Measurements from ENCODE around the gene KCNH3.

Gene KCNH3

GRCh38 chr12:49545815-49546214 is 7.0 kb downstream of the KCNH3 start:
- DNase-seq (ENCODE audit: low read depth in 2 of 2), result no peak

GRCh38 chr12:49546481-49546880 is 7.7 kb downstream of the KCNH3 start:
- no peak for DNase-seq (ENCODE audit: low read depth in 2 of 2)

GRCh38 chr12:49547090-49547690 is 8.4 kb downstream of the KCNH3 start:
- no peak for DNase-seq (ENCODE audit: low read depth in 2 of 2)

- no peak for DNase-seq (ENCODE audit: low read depth in 2 of 2)
These were observed 9.6 kb downstream of the KCNH3 start for GRCh38 chr12:49548481-49548821.

- no peak for DNase-seq (ENCODE audit: low read depth in 2 of 2)
These were observed 10.2 kb downstream of the KCNH3 start for GRCh38 chr12:49548822-49549648.

GRCh38 chr12:49549735-49550692 is 11.2 kb downstream of the KCNH3 start:
- DNase-seq (ENCODE audit: low read depth in 2 of 2), result no peak

GRCh38 chr12:49550693-49551252 is 11.9 kb downstream of the KCNH3 start:
- DNase-seq (ENCODE audit: low read depth in 2 of 2), result no peak

GRCh38 chr12:49552014-49552413 is 13.2 kb downstream of the KCNH3 start:
- no peak for DNase-seq (ENCODE audit: low read depth in 2 of 2)

- no peak for DNase-seq (ENCODE audit: low read depth in 2 of 2)
These were observed 13.6 kb downstream of the KCNH3 start for GRCh38 chr12:49552425-49552824.

- no peak for DNase-seq (ENCODE audit: low read depth in 2 of 2)
These were observed 14.1 kb downstream of the KCNH3 start for GRCh38 chr12:49552899-49553298.

- DNase-seq (ENCODE audit: low read depth in 2 of 2), result no peak
These were observed 14.8 kb downstream of the KCNH3 start for GRCh38 chr12:49553512-49554088.

- no peak for DNase-seq (ENCODE audit: low read depth in 2 of 2)
These were observed 15.4 kb downstream of the KCNH3 start for GRCh38 chr12:49554266-49554665.

GRCh38 chr12:49555631-49556390 is 17.0 kb downstream of the KCNH3 start:
- no peak for DNase-seq (ENCODE audit: low read depth in 2 of 2)

- no peak for DNase-seq (ENCODE audit: low read depth in 2 of 2)
These were observed 17.8 kb downstream of the KCNH3 start for GRCh38 chr12:49556391-49557186.

GRCh38 chr12:49557187-49557916 is 18.5 kb downstream of the KCNH3 start:
- no peak for DNase-seq (ENCODE audit: low read depth in 2 of 2)

- DNase-seq (ENCODE audit: low read depth in 2 of 2), result no peak
These were observed 19.0 kb downstream of the KCNH3 start for GRCh38 chr12:49557917-49558215.

GRCh38 chr12:49558526-49558925 is 19.7 kb downstream of the KCNH3 start:
- no peak for DNase-seq (ENCODE audit: low read depth in 2 of 2)

- DNase-seq (ENCODE audit: low read depth in 2 of 2), result no peak
These were observed 20.3 kb downstream of the KCNH3 start for GRCh38 chr12:49559011-49559675.

GRCh38 chr12:49560695-49561094 is 21.9 kb downstream of the KCNH3 start:
- no peak for DNase-seq (ENCODE audit: low read depth in 2 of 2)

Data from stimulated activated CD8-positive, alpha-beta memory T cell treated with anti-CD3 and anti-CD28 coated beads, Interleukin-15, amount 100 ng/mL, for 4 hours (primary cell).